SW 1271 (cell line): ENCODE results near the gene GPC1.
"Not testable (repeated sequence)": the region's sequence is repeated elsewhere in the genome, so short reads cannot be mapped to it uniquely, and the experiment has no call there.

Experiments
- DNase-seq, 2 experiments: peaks; one replicate each; lab custom pipeline; 2025; lab: John Stamatoyannopoulos, UW

GPC1 gene

DNA sequence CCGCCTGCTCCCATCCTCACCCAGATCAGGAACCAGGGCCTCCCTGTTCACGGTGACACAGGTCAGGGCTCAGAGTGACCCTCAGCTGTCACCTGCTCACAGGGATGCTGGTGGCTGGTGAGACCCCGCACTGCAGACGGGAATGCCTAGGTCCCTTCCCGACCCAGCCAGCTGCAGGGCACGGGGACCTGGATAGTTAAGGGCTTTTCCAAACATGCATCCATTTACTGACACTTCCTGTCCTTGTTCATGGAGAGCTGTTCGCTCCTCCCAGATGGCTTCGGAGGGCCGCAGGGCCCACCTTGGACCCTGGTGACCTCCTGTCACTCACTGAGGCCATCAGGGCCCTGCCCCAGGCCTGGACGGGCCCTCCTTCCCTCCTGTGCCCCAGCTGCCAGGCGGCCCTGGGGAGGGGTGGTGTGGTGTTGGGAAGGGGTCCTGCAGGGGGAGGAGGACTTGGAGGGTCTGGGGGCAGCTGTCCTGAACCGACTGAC is 31.7 kb downstream of the GPC1 start:
- no peak for DNase-seq

DNA sequence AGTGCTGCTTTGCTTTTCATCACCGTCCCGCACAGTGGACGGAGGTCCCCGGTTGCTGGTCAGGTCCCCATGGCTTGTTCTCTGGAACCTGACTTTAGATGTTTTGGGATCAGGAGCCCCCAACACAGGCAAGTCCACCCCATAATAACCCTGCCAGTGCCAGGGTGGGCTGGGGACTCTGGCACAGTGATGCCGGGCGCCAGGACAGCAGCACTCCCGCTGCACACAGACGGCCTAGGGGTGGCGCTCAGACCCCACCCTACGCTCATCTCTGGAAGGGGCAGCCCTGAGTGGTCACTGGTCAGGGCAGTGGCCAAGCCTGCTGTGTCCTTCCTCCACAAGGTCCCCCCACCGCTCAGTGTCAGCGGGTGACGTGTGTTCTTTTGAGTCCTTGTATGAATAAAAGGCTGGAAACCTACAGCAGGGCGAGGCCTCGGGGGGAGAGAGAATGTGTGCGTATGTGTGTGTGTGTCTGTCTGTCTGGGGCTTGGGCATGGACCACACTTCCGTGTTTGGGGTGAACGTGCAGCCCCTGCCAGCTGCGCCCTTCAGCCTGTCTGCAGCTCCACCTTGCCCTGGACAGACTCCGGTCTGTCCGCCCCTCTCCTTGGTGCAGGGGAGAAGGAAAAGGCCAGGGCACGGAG is 32.3 kb downstream of the GPC1 start:
- DNase-seq = no peak

DNA sequence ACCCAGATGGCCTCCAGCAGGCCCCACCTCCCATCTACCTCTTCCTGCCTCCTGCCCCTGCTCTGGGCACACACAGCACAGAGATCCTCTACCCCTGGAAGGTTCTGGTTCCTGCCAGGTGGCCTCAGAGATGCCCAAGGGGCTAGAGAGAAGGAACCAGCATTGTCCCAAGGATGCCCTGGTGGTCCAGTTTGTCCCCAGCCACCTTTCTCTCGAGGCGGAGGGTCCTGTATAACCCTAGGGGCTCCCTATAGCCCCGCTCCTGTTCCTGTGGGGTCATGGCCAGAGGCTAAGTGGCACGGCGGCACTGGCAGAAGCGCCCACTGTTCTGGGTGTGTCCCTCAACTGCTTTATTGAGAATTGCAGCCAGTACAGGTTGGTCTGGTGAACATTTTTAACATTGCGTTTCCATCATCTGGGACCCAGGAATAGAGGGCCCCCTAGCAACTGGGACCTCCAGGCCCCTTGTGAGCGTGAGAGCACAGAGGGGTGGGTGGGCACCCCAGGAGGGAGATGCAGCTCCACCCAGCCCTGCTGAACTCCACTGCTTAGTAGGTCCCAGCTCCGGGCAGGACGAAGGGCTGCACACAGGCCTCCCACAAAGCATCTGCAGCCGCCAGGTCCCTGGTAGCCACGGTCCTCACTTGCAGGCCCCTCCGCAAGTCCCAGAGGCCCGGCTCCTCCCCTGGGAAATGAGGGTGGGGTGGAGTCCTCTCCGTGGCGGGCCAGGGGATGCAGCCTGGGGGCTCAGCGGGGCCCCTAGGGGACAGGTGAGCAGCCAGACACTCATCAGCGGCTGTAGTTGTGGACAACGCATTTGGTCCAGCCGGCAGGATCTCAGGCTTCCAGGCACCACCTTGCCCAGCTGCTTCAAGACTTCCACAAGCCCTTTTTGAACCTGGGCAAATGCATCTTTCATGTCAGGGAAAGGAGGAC is 33.1 kb downstream of the GPC1 start:
- DNase-seq = no peak

DNA sequence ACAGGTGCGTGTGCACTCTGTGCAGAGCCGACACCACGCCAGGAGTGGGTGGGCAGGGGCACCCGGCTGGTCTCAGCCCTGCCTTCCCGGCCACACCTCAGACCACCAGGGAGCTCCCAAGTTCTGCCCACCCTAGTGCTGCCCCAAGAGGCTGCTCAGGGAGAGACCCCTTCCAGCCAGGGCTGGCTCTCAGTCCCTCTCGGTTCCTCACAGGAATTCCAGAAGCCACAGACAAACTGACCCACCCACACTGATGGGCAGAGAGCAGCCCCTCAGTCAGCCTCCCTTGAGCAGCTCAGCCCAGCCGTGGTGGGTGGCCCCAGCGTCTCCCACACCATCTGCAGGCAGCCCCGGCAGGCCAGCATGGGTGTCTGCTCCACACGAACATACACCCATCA is 33.8 kb downstream of the GPC1 start:
- no peak for DNase-seq

DNA sequence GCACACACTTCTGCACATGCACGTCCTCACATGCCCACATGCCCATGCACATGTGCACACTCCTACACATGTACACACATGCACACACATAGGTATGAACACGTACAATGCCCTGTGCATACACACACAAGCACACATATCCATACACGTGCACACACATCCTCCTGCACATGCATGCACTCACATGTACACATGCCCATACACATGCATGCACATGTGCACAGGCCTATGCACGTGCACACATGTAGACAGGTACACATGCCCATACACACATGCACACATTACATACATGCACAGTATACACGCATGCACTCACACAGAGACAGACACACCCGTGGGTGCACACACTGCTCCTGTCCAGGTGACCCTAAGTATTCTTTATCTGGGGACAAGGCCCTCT is 34.3 kb downstream of the GPC1 start:
- DNase-seq = no peak

DNA sequence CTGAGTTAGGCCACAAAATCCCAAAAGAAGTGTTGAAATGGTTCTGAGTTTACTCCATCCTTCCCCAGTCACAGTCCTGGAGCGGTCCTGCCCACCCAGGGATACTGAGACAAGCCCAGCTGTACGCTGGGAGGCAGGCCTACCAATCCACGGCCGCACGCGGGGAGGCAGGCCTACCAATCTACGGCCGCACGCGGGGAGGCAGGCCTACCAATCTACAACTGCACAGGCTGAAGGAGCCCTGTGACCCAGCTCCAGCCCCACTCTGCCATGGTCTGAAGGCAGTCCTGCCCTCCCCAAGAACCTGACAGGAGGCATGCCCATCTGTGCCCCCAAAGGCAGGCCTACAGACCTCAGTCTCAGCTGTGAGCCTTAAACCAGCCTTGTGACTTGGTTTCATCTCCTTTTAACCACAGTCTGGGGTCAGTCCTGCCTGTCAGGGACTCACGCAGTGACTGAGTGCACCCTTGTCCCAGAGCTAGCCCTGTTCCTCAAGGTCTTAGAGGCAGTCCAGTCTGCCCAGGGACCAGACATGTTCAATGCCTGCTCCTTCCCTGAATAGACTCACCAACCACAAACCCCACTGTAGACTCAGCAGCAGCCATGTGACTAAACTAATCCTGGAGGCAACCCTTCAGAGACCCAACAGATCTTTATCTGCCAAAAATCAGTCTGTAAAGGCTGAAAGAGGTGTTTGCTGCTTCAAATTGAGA is 36.8 kb downstream of the GPC1 start:
- DNase-seq = no peak

DNA sequence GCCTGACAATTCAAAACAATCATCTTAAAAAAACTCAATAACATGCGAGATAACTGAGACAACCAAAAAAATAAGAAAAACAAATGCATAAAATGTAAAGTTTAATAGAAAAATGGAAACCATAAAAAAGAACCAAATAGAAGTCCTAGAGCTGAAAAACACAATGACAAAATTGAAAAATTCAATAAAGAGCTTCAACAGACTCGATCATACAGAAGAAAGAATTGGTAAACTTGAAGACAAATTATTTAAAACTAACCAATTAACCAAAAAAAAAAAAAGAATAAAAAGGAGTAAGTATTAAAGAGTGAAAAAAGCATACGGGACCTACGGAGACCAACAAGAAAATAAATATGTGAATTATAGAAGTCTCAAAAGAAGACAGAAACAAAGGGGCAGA is 37.7 kb downstream of the GPC1 start:
- DNase-seq = no peak

DNA sequence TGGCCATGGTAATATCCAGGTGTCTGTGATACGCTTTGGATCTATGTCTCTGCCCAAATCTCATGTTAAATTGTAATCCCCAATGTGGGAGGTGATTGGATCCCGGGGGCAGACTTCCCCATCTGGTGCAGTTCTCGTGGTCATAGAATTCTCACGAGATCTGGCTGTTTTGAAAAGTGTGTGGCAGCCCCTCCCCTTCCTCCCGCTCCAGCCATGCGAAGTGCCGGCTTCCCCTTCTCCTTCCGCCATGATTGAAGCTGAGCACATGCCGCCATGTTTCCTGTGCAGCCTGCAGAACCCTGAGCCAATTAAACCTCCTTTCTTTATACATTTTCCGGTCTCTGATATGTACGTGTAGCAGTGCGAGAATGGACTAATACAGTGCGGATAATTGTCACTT is 42.5 kb downstream of the GPC1 start:
- DNase-seq = no peak

DNA sequence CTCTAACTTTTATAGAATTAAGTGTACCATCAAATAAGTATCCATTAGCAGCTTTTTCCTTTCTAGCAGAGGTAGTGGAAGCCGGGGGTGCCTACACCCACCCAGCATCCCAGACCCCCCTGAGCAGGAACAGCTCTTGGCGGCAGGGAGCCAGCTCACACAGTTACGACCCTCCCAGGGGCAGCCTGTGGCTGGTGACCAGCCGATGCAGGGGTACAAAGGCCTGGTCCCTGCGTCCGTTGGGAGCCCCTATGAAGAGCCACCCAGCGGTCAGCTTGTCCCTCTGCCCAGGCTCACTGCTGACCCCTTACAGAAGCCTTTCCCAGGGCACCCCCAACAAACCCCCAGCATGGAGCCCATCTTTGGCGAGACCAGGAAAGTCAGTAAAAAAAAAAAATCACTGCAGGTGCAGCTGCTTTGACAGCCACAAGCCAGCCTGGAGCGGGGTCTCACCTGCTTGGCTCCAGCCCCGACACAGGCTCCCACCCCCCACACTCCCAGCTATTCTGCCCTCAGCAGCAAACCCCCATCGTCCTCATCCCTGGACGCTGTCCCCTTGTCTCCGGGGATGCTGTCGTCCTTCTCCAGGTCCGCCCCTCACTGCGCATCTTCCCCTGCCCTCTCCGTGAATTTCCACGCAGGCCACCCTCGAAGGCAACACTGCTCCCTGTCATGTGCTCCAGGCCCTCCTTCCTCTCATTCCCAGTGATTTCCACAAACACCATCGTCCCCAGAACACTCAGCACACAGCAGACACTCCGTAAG is 43.1 kb downstream of the GPC1 start:
- no peak for DNase-seq

DNA sequence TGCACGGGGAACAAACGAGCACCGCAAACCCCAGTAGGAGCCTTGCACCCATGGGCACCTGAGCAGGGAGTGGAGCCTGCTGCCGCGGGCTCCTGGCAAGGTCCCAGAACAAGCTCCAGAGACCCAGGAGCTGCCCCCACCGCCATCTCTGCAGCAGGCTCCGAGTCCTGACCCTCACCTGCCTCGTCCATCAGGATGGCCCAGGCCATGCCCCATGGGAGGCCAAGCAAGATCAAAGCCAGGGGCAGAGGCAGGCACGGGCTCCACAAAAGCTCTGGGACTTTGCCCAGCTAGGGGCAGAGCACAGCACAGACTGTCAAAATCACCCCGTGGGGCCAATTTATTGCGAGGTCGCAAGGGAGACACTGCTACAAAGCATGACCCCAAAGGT is 43.6 kb downstream of the GPC1 start:
- no peak for DNase-seq

DNA sequence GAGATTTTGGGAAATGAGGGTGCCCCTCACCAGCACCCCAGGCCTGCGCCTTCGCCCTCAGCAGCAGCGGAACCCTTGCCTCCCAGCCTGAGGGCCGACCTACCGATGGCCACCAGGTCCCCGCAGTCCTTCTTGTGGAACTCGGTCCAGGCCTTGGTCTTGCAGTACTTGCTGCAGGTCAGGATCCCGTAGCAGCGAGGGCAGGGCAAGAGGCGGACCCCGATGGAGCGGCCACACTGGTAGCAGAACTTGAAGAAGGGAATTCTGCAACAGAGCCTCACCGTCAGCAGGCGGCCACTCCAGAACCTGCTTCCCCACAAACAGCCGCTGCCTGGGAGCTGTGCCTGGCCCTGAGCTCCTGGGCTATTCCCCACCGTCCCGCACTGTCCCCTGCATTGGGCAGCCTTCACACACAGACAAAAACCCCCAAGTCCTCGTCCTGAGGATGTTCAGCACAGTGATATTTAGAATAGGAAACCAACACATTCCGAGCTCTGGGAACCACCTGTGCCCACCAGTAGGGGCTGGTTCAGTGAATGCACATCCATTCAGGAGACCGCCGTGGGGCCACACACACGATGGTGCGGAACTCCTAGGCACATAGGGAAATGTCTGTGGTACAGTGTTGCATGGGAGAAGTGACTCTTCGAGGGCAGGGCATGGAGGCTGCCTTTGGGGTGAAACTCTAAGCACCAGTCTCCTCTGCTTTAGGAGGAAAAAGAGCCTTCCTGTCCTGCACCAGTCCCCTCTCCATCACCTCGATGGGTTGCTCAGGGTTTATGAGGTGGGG is 45.6 kb downstream of the GPC1 start:
- DNase-seq = no peak

DNA sequence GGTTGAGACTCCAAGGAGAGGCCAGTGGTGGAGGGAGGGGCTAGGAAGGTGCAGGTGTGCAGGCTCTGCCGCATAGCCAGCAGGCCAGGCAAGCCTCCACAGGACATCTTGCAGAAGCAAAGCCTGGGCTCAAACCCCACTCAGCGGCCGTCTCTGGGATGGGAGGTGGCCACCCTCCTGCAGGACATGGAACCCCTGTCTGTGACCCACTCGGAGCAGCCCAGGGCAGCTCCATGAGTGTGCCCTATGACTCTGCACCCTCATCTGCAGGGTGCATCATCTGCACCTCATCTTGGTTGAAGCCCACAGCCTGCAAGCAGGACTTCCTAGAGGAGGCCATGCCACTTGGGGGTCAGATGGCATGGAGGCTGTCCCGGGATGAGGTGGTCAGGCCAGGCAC is 46.3 kb downstream of the GPC1 start:
- DNase-seq = no peak

DNA sequence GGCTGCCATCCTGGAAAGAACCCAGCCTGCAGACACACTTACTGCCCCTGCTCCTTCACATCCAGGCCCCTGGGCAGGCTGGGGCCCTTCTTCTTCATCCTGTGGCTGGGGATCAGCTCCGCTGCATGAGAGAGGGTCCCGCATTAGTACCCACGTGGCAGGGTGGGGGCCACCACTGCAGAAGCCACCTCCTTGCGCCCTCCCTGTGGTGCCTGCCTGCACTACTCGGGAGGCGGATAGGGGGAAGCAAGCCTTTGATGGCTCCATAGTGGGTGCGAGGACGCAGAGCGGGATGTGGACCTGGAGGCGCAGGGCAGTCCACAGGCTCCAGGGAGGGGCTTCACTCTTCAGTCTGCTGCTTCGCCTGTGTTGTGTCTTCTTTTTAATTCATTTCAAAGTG is 46.7 kb downstream of the GPC1 start:
- no peak for DNase-seq

DNA sequence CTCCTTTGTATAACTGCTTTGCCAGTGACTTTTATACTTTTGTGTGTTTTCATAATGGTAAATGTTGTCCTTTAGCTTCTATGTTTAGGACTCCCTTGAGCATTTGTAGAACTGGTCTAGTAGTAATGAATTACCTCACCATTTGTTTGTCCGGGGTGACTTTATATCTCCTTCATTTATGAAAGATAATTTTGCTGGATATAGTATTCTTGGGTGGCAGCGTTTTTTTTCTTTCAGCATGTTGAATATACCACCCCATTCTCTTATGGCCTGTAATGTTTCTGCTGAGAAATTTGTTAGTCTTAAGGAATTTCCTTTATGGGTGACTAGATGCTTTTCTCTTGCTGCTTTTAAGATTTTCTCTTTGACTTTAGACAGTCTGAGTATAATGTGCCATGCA is 56.0 kb downstream of the GPC1 start:
- DNase-seq = no peak

DNA sequence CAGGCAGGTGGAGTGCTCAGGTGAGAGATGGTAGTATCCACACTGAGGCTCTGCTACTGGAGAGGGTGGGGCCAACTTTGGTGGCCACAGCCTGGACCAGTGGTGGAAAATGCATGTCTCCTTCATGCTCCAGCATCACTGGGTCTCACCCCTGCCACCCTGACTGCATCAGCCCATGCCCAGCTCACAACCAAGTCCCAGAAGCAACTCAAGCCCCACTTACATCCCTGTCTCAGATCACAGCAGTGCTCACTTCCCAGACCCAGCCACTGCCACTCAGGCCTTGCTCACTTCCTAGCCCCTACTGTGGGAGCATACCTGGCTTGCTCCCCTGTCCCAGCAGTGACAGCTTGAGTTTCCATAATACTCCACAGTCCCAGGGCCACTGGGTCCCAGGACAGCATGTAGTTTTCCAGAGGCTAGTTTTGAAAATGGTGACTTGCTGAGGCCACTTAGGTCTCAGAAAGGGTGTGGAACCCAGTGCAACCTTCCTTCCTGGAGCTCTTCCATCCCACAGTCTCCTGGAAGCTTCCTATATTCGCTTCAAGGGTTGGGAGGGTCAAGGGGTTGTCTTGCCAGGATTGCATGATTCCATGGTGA is 58.8 kb downstream of the GPC1 start:
- no peak for DNase-seq

DNA sequence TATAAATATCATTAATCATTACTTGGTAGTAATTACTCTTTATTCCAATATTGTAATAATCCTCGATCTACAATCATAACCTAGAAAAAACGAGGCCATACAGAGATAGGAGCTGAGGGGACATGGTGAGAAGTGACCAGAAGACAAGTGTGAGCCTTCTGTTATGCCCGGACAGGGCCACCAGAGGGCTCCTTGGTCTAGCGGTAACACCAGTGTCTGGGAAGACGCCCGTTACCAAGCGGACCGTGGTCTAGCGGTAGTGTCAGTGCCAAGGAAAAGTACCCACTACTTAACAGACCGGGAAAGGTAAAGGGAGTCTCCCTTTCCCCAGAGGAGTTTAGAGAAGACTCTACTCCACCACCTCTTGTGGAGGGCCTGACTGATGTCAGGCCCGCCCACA is 59.5 kb downstream of the GPC1 start:
- DNase-seq = not testable (repeated sequence)

DNA sequence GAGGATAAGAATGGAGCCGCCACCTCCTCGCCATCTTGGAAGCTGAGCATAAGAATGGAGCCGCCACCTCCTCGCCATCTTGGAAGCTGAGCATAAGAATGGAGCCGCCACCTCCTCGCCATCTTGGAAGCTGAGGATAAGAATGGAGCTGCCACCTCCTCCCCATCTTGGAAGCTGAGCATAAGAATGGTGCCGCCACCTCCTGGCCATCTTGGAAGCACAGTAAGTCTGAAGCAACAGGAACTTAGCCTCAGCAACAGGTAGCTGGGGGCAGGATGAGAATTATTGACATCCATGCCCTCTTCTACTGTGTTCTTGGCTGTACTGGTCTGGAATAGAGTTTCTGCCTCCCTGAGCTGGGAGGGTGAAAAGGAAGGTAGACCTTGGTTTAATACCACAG is 61.6 kb downstream of the GPC1 start:
- peak in 1 of 2 experiments; percentile 23 for DNase-seq

DNA sequence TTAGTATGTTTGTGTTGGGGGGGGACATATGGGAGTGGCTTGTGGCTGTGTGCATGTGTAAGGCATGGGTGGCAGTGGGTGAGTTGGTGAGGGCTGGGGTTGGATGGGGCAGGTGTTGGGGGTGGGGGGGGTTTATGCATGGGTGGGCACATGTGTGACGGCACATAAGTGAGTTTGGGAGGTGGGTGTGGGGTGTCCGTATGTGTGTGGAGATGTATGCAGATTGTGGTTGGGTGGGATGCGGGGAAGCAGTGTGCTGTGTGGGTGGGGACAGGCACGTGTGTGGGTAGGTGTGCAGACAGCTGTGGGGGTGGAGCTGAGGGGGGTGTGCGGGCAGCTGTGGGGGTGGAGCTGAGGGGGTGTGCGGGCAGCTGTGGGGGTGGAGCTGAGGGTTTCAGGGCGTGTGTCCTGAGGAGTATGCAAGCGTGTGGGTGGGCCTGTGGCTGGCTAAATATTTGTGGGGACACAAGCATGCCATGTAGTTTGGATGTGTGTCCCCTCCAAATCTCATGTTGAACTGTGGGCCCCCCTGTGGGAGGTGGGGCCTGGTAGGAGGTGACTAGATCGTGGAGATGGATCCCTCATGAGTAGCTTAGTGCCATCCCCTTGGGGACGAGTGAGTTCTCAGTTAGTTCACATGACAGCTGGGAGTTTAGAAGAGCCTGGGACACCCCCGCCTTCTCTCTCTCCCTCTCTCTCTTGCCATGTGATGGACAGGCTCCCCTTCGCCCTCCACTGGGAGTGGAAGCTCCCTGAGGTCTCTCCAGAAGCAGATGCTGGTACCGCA is 62.9 kb downstream of the GPC1 start:
- no peak for DNase-seq

DNA sequence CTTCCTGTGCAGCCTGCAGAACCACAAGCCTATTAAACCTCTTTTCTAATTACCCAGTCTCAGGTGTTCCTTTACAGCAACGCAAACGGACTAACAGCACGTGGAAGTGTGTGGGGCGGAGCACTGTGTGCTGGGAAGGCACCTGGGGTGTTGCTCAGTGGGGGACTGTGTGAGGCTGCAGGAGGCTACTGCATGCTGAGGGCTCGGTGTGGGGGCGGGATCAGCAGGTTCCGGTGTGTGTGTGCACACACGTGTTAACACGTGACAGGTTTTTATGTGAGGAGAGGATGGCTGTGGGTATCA is 63.4 kb downstream of the GPC1 start:
- no peak for DNase-seq
